Subcutaneous adipose tissue (tissue), 4 donors: ENCODE results near the gene TJP1. TPM values are rescaled to one million over a fixed set of nuclear protein-coding genes. Genes with fewer than 3 reads are reported as not detected.

Experiments used
- CTCF ChIP-seq: fragments of 450-650 bp; IDR thresholded peaks from one replicate; pipeline ENCODE4 v1.5.1; 2016; ENCODE audit warnings: low read depth, mild to moderate bottlenecking, control low read depth, antibody characterized with exemption, moderate library complexity
- total RNA-seq, 4 donors: library from RNA; depleted of rRNA; stranded (reverse); fragments of >200 nt; gene quantifications; one replicate each; pipeline ENCODE4 v1.1.0, GENCODE V29; 2016

The TJP1 gene
- total RNA-seq, 4 donors from 2014 or later: 59.2 to 138 (median 121) TPM

GRCh38 chr15:29792426-29793159 lies 29.7 kb downstream of the TJP1 start:
- no peak for TF ChIP-seq CTCF

- TF ChIP-seq CTCF: no peak
These were observed 31.7 kb downstream of the TJP1 start for GRCh38 chr15:29790607-29791006.

GRCh38 chr15:29789871-29790270 lies 32.4 kb downstream of the TJP1 start:
- no peak for TF ChIP-seq CTCF

- no peak for TF ChIP-seq CTCF
These were observed 33.7 kb downstream of the TJP1 start for GRCh38 chr15:29788433-29789034.

GRCh38 chr15:29787767-29788166 lies 34.5 kb downstream of the TJP1 start:
- no peak for TF ChIP-seq CTCF

GRCh38 chr15:29785642-29786041 lies 36.6 kb downstream of the TJP1 start:
- TF ChIP-seq CTCF: no peak

GRCh38 chr15:29785136-29785535 lies 37.1 kb downstream of the TJP1 start:
- no peak for TF ChIP-seq CTCF
